ENCODE measurements around the gene MS4A8.
"Not testable (repeated sequence)": the region's sequence is repeated elsewhere in the genome, so short reads cannot be mapped to it uniquely, and the experiment has no call there.

The MS4A8 gene

GRCh38 chr11:60724420-60724819 is 25.0 kb downstream of the MS4A8 start, which contains the start of gene MS4A18:
MS4A18 (plus strand) TSS chr11:60724720.
- DNase-seq (ENCODE audit: low read depth, low spot score), result no peak

DNA sequence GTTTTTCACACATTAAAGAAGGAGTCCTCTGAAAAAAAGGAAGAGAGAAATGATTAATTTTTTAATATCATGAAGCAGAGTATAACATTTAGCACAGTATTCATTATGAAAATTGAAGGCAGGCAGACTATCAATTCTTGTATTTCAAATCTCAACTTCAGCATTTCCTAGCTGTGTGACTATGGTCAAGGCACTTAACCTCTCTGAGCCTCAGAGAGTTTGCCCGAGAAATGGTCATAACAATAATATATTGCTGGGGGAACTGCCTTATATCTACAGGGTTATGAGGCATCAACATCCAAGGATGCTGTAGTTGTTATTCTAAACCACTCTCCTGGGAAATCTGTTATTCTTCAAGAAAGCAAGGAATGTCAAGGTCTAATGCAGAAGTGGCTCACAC is 26.2 kb downstream of the MS4A8 start:
- no peak for DNase-seq (ENCODE audit: low read depth, low spot score)

DNA sequence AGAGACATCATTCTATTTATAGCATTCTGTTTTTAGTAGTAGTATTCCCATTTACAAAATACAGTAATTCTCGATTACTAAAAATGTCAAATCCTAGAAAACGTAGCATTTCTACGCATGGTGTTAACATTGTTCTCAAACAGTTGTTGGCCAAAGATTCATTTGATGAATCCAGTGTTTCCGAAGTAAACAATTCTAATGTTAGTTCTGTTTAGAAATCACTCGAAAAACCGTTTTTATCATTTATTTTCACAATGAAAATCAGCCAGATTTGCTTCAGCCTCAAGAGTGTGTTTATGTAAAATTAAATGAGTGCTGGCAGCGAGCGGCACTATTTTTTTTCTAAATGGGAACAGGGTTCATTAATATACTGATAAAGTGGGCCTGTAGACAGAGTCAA is 32.2 kb downstream of the MS4A8 start:
- DNase-seq (ENCODE audit: low read depth, low spot score), result no peak

DNA sequence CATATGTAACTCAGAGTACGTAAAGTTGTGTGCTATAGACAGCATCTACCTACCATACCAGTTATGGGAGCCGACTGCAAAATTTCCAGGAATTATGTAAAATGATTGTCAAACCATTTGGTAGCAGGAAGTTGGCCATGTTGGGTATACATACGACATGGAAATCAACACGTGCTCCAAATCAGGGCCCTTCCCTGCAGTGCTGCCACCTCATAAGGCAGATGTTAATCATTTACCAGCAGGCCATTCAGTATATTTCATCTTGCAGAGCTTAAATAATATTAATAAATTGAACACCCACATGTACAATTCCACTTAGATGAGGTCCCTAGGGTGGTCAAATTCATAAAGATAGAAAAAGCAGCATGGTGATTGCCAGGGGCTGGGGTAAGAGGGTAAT is 34.9 kb downstream of the MS4A8 start:
- no peak for DNase-seq (ENCODE audit: low read depth, low spot score)

- DNase-seq (ENCODE audit: low read depth, low spot score), result no peak
Measured at GRCh38 chr11:60739114-60739513, 39.7 kb downstream of the MS4A8 start.

DNA sequence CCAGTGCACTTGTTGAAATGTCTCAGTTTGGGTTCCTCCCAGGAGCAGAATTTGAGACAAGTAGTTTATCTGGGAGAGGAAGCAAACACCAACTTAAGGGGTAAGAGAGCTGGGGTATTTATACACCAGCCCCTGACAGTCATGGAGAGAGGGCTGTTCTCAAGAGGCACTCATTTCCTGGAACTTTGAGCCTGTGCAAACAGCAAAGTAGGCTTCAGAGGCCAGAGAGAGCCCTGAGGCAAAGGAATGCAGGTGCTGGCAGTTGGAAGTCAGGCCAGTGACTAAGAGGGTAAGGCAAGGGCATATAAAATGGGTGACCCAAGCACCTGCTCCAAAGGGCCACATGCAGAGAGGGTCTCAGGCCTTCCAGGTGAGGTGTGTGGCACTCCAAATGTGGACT is 41.2 kb downstream of the MS4A8 start:
- no peak for DNase-seq (ENCODE audit: low read depth, low spot score)

DNA sequence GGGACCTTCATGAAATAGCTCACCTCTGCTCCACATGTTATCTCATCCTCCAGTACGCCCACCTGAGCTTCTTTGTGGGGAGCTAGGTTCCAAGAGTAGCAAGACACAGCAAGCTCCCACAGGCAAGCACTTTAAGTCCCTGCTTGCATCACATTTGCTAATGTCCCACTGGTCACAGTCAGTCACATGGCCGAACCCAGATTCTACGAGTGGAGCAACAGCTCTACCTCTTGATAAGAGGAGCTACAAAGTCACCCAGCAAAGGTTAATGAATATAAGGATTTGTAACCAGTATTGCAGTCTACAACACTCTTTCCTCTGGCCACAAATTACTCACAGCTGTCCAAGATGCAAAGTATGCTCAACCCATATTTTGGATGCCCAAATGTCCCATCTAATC is 42.0 kb downstream of the MS4A8 start:
- no peak for DNase-seq (ENCODE audit: low read depth, low spot score)

DNA sequence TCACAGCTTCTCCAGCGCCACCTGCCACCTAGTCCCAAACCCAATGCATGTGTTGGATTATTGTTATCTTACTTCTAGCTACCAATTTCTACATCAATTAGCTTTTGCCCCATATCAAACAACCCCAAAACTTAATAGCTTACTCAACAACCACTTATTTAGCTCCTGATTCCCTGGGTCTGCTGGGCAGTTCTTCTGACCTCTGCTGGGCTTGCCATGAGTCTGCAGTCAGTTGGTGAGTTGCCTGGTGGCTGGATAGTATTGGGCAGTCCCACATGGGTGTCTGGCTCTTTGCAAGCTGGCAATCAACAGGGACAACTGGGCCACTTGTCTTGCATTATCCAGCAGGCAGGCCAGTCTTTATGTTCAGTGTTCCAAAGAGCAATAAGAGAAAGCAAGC is 43.6 kb downstream of the MS4A8 start:
- DNase-seq (ENCODE audit: low read depth, low spot score), result no peak

DNA sequence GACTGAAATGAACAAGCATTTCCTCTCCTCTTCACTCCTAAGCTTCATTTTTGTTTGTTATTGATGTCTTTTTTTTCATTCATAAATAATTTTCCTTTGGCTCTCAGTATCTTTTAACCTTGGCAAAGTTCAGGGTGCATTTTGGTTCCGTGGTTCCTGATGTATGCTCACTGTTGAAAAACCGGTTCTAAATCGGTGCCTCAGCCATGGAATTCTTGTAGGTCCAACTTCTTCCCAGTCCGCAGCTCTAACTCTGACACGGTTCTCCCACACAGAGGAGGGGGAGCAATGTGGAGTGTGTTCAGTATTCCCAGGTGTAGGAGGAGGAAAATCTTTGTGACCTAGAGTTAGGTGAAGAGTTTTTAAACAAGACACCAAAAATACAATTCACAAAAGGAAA is 44.7 kb downstream of the MS4A8 start:
- DNase-seq (ENCODE audit: low read depth, low spot score), result no peak

- no peak for DNase-seq (ENCODE audit: low read depth, low spot score)
Measured at GRCh38 chr11:60747359-60747873, 48.0 kb downstream of the MS4A8 start.

DNA sequence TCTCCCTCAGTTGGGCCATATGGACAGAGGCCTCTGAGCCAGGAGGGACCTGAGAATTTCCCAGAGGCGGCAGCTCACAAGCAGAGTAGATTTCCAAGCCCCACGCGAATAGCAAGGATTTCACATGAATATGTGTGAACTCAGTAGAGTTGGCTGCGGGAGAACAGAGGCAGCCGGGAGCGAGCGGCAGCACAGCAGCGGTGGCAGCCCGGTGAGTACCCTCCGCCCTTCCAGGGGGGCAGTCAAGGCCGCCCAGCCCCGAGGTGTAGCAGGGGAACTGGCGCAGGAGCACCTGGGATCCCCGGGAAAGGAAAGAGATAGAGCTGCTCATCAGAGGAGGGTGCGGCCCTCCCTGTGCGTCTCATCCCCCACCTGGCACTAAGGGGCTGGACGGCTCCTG is 48.8 kb downstream of the MS4A8 start:
- no peak for DNase-seq (ENCODE audit: low read depth, low spot score)

- no peak for DNase-seq (ENCODE audit: low read depth, low spot score)
Measured at GRCh38 chr11:60748821-60749220, 49.4 kb downstream of the MS4A8 start.

GRCh38 chr11:60750911-60751310 is 51.5 kb downstream of the MS4A8 start:
- no peak for DNase-seq (ENCODE audit: low read depth, low spot score)

GRCh38 chr11:60753309-60753708 is 53.9 kb downstream of the MS4A8 start:
- no peak for DNase-seq (ENCODE audit: low read depth, low spot score)

DNA sequence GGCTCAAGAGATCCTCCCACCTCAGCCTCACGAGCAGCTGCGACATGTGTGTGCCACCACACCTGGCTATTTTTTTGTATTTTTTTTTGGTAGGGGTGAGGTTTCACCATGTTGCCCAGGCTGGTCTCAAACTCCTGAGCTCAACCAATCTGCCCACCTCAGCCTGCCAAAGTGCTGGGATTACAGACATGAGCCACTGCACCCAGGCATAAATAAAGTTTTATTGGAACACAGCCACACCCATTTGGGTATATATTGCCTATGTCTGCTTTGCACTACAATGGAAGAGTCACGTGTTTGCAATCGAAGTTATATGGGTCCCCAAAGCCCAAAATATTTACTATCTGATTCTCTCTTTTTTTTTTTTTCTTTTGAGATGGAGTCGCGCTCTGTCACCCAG is 55.5 kb downstream of the MS4A8 start:
- DNase-seq (ENCODE audit: low read depth, low spot score), result no peak

DNA sequence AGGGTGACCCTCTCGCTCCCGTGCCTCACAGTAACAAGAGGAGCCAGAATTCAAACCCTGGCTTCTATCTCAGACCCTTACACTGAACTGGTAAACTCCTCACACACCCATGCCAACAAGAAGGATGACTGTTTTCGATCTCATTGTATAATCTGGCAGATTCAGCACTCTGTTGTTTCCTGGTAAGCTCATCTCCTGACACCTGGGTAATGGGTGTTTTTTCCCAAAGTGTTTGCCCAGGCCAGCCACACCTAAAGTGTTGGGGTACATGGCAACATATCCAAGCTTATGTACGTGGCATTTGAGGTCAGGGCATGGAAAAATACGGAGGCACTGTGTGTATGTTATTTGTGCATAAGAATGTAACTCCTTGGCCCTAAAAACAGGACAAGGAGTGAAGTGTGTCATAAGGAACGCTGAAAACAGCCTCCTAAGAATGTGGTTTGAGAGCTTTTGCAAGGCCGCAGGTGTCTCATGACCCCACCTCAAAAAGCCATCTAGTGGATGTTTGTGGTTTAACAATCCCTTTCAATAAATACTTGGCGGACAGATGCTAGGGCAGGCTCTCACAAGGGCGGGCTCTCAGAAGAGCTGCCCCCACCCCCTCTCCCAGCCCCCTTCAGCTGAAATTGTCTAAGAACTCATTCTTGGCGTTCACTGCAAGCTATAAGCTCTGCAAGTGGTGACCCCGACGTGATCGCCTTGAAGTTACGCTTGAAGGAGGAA is 57.1 kb downstream of the MS4A8 start, which contains the start of gene MS4A15:
MS4A15 (plus strand) TSS at position 561 of the 726 bp plus-strand sequence. CDS start 6,867 bp downstream, outside the sequence.
- DNase-seq (ENCODE audit: low read depth, low spot score), result no peak

- no peak for DNase-seq (ENCODE audit: low read depth, low spot score)
Measured at GRCh38 chr11:60757231-60757800, 57.9 kb downstream of the MS4A8 start.

GRCh38 chr11:60758671-60759070 is 59.3 kb downstream of the MS4A8 start:
- not testable (repeated sequence) for DNase-seq (ENCODE audit: low read depth, low spot score)

DNA sequence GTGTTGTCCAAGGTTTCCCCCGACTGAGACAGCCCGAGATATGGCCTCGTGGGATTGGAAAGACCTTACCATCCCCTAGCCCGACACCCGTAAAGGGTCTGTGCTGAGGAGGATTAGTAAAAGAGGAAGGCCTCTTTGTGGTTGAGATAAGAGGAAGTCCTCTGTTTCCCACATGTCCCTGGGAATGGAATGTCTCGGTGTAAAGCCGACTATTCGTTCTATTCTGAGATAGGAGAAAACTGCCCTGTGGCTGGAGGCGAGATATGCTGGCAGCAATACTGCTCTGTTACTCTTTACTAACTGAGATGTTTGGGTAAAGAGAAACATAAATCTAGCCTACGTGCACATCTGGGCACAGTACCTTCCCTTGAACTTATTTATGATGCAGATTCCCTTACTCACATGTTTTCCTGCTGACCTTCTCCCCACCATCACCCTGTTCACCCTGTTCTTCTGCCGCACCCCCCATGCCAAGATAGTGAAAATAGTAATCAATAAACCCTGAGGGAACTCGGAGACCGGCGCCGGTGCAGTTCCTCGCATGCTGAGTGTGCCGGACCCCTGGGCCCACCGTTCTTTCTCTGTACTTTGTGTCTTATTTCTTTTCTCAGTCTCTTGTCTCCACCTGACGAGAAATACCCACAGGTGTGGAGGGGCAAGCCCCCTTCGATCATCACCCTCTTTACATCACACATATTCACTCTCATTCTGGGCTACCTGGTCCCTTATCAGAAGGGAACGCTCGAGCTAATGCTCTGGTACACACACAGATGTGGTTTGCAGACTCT is 60.2 kb downstream of the MS4A8 start:
- not testable (repeated sequence) for DNase-seq (ENCODE audit: low read depth, low spot score)

DNA sequence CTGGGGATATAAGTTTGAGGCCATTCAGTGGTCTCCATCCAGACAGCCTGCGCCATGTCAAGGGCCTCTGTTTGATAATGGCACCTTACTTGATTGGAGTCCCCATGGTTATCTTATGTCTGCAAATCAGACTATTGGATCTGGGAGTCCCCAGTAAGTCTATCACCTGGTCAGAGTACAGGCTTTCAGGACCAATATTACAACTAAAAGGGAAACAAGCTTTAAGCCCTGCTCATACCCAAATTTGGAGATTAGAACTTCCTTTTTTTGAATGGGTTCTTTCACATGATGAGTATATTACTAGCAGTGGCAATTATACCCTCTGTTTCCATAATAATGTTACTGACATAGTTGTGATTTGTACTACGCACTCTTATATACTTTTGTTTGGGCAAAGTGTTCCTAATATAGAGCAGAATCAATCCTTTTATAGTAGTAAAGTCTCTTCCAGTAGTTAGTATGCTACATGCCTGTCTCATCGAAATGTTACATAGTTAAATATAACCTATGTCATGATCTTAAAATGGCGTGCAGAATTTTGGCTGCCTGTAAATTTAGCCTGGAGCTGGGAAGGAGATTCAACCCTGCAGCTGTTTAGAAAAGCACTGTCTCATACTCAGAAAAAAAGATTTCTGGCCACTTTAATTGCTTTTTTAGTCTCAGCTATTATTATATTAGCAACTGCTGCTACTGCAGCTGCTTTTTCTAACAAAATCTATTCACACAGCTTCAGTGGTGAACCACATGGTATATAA is 62.2 kb downstream of the MS4A8 start:
- DNase-seq (ENCODE audit: low read depth, low spot score), result no peak

- no peak for DNase-seq (ENCODE audit: low read depth, low spot score)
Measured at GRCh38 chr11:60762851-60763691, 63.7 kb downstream of the MS4A8 start.
